Right renal cortex interstitium (tissue), 3 donors: ENCODE data around the gene CDHR2. TPM values are rescaled to one million over a fixed set of nuclear protein-coding genes. Genes with fewer than 3 reads are reported as not detected.

ENCODE experiments used
- DNase-seq, 3 donors: peaks; one replicate each; pipeline ENCODE4 v3.0.0-alpha.2; 2013; ENCODE audit warnings: low read depth in 3 of 3, low spot score in 2 of 3
- polyA plus RNA-seq, 3 donors: library from polyadenylated mRNA; unstranded; fragments of 120-200 nt; gene quantifications; one replicate each; pipeline ENCODE4 v1.2.1, GENCODE V29; 2013; ENCODE audit not compliant: insufficient read length in 3 of 3

The CDHR2 gene
- polyA plus RNA-seq, 3 donors, result 18.9 to 23.1 (median 20.2) TPM

DNA sequence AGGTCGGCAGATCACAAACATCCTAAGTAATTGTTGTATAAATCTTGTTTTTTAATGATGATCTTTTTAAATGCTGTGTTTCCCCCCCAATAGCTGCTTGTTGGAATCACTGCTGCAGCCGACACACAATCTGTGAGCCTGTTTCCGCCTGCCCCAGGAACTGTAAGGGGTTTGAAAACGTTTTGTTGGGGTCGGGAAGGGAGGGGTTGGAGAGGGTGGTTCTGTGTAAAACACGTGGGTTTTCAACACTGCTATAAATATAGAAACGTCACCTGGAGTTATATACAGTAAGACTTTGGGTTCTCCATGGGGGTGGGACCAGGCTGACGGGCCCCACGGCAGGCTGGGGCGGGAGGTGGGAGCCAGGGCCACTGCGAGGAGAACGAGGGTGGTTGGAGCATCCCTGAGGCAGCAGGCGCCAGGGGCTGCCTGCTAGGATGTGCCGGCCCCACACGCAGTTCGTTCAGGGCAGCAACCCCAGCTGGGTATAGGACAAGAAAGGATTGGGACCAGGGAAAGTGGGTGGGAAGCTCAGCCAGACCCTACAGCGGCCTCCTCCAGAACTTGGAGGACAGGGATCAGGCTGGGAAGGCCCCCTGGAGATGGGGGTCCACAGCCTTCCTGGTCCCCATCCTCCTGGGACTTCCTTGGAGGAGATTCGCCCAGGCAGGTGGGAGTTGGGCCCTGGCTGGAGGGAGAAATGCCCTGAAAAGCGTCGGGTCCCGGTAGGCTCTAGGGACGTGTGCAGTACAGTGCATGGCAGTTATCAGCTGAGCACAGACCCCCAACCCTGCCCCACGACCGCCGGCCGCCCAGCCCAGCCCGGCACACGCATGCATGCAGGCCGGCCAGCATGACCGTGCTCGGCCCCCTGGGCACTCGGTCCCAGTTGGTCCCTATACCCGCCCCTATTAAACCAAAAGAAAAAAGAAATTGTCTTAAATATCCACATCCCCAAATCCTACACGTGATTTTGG lies 21.6 kb upstream of the CDHR2 start:
- no peak for DNase-seq

DNA sequence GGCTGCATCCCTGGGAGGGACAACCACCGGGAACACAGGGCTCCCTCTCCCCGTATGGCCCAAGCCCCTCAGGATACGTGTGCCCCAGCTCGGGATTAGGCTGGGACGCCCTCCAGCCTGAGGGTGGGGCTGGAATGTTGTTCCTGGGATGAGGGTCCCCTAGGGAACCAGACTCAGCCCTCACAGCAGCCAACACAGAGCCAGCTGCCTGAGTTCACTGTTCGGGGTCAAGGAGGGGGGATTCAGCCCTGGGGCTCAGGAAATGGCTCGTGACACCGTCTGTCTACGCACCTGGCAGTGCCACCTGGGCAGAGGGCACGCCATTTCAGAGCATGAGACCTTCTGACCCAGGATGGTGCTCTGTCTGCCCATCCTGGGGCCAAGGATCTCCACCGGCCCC lies 20.8 kb upstream of the CDHR2 start:
- no peak for DNase-seq

DNA sequence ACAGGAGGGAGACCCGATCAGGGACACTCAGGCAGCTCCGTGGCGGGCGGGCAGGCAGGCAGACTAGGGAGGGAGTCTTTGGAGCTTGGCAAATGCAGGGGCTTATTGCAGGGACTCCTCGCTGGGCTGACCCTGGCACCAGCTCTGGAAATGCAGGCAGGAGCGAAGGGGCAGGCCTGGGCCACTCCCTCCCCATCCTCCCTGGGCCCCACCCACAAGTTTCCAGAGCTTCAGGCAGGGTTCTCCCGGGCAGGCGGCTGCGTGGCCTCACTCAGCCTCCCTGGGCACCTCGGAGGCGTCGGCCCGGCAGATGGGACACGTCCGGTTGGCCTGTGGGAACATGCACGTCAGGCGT lies 20.4 kb upstream of the CDHR2 start:
- DNase-seq, result no peak

DNA sequence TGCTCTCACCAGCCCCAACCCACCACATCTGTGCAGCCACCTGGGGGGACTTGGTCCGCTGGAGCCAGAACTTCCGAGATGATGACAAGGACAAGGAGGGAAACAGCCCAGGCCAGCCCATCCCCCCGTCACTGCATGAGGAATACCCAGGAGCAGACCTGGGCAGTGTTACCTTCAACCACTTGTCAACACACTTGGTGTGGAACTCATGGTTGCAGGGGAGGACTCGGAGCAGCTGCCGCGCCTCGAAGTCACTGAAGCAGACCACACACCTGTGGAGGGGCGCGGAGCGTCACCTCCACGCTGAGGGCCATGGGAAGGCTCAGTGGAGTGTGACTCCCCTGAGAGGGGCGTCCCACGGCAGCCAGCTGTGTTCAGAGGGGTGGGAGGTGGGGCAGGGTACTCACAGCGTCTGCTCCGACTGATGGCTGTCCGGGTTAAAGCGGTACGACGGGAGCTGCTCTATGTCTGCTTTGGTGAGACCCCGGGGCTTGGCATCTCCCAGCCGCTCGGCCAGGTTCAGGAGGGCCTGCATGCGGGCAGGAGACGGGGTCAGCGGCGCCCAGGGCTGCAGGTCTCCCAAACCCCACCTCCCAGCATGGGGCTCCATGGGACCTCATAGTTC lies 19.9 kb upstream of the CDHR2 start:
- no peak for DNase-seq

DNA sequence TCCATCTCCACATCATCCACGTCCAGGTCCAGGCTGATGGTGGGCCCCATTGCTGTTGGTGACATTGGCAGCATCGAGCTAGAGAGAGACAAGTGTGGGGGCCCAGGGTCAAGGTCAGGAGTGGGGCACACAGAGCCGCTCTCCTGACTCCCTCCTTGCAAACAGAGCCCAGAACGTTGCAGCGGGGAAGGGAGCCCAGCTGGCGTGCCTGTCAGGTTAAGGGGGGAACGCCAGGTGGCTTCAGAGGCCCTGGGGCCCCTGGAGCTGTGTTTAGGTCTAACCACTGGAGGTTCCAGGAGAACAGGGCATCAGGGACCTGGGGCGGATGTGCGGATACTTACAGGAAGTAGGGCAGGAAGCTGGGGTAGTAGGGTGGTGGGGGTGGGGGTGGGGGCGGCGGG lies 19.4 kb upstream of the CDHR2 start:
- no peak for DNase-seq

DNA sequence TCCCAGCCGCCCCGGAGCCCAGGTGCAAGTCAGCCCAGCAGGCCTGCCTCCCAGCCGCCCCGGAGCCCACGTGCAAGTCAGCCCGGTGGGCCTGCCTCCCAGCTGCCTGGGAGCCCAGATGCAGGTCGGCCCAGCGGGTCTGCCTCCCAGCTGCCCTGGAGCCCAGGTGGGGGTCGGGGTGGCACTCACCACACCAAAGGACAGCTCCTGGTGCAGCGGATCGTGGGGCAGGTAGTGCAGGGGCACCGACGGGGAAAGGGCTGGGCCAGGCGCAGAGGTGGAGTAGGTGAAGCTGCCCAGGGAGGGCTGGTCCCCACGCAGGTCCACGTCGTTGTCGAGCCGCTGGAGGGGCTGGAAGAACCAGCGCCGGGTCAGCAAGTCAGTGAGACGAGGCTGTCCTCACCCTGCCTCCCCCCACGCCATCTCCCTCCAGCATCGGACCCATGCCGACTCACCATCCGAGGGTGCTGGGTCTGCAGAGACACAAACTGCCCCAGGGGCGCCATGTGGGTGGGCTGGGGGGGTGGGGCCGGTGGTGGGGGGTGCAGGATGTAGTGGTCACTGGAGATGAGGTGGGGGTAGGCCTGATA lies 18.7 kb upstream of the CDHR2 start:
- DNase-seq, result no peak

DNA sequence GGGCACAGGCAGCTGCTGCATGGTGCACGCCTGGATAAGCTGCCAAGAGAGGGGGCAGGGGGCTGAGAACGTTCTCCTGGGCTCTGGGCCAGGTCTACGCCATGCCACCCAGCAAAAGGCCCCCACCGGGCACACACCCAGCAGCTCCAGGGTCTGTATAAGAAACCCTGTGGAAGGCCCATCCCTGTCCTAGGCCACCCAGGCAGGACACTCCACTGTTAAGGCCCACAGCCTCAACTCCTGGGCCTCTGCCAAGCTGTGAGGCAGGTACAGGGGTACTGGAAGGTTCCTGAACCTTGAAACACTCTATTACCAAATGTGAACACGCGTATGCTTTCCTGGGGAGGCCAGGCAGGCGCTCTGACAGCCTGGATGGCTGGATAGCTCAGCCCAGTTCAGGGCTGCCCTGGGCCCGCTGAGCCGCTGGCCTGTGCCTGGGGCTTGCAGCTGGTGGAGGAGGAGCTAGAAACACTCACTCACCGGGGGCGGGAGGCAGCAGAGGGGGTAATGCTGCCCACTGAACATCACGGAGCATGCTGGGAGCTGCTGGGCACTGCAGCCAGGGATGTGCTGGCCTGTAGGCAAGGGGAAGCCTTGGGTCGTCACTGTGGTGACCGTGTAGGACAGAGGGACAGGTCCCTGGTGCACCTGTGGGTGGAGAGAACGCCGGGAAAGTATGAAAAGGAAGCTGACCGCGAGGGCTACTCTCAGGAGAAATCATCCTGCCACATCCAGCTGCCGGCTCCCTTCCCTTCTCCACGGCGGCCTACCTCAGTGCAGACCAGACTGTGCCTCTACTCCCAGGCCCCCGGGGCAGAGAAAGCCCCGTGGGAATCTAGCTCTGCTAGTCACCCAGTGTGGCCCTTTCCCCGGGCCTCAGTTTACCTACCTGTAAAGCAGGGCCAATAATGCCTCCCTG lies 17.9 kb upstream of the CDHR2 start:
- DNase-seq, result no peak

DNA sequence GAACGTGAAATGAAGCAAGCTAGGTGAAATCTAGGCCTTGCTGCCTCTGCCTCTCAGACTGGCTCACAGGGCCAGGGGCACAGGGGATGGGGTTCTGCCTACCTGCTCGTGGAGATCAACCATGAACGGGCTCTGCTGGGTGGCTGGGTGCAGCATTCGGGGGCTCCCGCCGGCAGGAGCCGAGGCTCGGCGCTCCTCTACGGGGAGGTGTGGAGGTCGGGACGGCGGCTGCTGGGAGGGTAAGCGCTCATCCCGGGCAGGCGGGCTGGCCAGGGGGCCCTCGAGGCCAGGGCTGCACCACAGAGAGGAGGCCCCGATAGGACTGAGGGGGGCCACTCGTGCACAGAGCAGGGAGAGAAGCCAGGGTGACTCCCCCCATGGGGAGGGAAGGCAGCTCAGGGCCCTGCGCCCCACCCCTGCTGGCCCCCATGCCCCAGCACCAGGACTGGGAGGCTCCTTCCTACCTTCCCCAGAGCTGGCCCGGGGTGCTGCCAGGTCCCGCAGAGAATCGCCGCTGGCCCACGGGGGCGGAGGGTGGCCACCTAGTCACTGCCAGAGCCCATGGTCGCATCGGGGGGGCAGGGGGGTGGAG lies 17.1 kb upstream of the CDHR2 start:
- no peak for DNase-seq

DNA sequence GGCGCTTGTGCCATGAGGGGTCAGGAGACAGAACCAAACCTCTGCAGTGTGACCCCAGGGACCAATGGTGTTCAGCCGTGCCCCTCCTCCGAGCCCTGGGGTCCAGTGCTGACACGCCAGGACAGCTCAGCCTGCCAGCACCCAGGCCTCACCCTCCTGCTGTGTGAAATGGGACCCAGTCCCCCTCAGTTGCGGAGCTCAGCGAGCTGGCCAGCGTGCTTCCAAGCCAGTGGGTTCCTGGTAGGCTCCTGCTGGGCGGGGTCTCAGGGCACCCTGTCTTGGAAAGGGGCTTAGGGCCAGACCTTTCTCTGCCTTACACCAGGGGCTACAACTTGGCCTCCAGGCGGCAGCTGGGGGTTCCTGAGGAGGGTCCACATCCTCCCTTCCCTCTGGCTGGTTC lies 16.3 kb upstream of the CDHR2 start:
- no peak for DNase-seq

DNA sequence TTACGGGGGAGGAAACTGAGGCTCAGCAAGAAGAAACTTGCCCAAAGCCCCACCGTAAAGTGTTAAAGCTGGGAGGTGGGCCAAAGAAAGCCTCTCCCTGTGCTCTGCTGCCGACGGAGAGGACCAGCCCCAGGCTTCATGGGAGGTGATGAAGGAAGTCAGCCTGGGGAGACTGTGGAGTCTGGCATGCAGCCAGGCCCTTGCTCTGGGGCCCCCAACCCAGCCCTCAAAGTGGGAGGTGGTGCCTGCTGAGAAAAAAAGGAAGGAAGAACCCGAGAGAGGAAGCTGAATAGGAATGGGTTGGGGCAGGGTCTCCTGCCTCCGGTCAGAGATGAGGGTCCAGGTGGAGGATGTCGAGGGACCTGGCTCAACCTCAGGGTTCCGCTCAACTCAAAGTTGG lies 15.8 kb upstream of the CDHR2 start:
- no peak for DNase-seq

DNA sequence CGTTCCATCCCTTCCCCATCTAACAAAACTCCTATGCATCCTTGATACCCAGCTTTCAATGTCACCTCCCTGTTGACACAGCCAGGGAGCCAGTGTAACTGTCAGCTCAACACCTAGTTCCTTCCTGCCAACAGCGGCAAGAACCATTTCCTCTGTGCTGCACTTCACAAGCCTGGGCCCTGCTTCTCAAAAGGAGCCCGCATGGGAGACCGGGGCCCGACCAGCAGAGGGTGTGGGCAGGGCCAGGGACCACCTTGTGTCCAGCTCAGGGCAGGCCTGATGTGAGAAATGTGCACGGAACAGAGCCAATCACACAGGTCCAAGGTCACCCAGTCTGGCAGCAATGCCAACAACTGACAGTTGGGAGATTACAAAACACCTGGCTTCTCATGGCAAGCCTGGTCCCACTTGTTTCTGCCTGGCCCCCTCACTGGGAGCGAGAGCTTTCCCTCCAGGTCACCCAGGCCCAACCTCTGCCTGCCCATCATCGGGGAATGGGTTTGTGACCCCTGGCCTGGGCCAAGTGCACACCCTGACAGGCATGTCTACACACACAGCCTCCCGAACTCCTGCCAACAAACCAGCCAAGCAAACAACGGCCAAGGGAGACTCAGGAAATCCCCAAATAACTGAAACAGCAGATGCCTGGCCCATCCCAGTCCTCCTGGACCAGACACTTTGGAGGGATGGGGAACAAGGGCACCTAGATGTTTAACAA lies 15.1 kb upstream of the CDHR2 start:
- DNase-seq, result no peak

DNA sequence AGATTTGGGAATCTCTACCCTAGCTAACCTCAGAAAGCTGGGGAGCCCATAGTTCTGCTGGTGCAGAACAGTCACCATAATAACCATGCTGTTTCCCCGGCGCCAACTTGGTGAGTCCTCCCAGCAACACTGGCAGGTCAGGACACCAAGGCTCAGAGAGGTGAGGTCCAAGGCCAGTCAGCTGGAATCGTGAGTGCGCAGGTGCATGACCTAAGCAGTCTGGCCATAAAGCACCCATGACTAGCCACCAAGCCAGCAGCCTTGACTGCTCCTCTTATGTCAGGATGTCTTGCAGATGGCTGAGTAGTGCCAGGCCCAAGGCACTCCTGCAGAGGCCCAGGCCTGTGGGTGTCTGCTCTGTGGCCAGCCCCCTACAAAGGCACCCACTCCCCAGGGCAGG lies 14.5 kb upstream of the CDHR2 start:
- DNase-seq, result no peak

DNA sequence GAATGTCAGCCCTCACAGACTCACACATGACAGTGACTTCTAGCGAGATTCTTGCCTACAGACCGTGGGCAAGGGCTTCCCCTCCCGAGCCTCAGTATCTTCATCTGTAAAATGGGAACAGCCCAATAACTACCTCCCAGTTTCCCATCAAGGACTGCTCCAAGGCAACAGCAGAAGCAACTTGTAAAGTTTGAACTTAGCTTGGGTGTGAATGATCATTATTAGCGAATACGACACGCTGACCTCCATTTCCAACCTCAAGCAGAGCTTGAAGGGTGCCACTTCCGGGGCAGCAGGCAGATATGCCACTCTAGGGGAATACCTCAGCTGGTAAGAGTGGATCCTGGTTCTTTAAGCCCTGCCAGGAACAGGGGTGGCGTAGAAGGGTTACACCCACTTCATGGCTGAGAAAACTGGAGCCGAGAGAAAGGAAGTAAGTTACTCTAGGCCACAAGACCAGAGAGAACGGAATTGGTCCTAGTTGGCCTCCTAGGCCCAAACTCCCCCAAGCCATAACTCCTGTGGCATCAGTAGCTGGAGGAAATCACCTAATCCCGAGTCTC lies 14.0 kb upstream of the CDHR2 start:
- DNase-seq, result no peak

DNA sequence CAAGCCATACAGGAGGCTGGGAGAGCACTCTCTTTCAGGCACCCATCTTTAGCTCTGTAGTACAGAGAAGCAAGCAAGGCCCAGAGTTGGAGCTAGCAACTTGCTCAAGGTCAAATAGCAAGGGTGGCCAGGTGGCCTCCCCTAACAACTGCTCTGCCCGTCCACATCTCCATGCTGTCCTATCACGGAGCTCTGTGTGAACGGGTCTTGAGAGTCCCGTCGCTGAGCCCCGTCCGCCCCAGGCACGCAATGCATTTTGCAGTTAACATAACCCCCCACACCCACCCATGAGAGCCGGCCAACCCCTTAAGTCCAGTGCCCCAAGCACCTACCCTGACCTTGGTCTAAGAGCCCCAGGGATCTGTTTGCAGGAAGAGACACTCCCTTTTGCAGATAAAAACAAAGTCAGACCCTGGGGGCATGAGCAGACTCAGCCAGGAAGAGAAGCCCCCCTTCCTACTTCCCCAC lies 13.4 kb upstream of the CDHR2 start:
- DNase-seq, result no peak

DNA sequence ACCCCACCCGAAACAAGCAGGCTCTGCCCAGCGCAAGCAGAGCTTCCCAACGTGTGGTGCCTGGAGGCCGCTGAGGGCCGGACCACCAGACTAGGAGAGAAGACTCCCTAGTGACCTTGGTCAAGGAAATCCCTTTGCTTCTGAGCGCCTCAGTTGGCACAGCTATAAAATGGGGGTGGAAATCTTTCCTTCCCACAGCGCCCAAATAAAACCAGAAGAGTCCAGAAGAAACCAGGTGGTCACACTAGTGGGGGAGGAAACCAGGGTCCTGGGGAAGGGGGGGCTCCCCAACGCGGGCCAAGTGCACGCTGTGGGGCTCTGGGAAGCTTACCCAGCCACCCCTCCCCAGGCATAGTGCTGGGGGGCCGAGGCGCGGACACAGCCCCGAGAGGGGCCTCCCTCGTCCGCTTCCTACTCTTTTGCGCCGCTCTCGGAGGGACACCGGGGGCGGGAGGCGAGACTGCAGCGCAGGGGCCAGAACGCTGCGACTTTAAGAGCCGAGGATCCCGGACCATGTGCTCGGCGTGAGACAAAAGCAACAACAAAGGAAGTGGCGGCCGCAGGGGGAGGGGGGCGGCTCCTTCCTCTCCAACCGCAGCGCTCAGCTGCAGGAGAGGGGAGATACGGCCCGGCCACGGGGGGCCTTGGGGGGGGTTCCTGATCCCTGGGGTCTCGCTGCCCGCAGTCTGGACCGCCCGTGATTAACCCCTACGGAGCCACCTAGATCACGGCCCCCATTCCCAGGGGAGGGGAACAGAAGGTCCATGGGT lies 12.8 kb upstream of the CDHR2 start:
- no peak for DNase-seq

DNA sequence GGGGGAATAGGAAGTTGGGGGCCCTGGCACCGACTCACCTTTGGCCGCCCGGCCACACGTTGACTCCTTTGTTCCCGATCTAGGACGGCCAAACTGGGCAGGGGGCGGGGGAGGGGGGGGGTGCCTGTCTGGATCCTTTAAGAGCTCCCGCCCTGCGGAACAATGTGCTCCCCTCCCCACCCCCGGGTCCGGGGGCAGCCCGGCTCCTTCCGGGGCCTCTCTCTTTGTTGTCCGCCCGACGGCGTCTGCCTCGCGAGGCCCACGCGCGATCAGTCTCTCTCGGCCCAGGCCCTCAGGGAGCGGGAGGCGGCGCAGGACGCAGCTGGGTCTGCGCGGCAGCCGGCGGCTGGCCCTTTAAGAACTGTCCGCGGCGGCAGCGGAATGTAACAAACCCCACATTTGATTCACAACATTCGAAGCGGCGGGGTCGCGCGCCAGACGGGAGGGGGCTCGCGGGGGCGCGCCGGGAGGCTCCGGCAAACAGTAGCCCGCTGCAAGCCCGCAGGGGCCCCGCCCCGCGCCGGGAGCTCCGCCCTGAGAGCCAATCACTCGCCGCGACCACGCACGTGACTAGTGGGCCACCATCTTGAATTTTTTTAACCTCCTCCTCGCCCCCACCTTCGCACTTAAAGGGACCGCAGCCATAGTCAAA lies 12.1 kb upstream of the CDHR2 start, which contains the start of gene RNF44:
RNF44 (minus strand) TSS at position 501 of the 652 bp plus-strand sequence. CDS start 4,930 bp downstream, outside the sequence.
- DNase-seq, result peak; percentile 94 to 97 (median 96)

DNA sequence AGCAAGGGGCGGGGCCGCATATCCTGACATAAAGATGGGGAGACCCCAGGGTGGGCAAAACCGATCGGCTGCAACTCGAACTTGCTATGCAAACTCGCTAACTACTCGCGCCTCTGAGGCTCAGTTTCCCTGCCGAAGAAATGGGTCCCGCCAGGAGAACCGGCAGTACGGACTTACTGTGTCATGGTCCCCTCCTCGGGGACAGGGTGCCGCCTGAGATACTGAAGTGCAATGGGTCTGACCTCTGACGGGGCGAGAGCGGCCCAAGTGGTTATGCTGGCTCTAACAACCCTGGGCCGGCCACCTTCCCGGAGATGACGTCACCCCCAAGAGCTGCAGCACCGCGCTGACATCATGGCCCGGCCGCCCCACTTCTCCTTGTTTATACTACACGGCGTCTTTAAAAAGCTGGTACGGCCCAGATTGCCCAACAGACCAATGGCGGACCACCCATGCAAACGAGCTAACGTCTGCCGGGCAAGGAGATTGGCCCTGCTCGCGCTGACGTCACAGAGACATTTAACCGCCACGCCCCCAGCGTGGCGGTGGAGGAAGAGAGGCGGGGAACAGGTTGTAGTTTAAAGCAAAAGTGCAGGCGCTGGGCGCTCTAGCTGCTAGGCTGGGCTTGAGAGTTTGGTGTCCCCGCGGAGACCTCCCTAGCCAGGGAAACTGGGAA lies 11.4 kb upstream of the CDHR2 start:
- DNase-seq, result peak; percentile 96 to 98 (median 98)
